ENCODE results near the gene XKR7.

DNA sequence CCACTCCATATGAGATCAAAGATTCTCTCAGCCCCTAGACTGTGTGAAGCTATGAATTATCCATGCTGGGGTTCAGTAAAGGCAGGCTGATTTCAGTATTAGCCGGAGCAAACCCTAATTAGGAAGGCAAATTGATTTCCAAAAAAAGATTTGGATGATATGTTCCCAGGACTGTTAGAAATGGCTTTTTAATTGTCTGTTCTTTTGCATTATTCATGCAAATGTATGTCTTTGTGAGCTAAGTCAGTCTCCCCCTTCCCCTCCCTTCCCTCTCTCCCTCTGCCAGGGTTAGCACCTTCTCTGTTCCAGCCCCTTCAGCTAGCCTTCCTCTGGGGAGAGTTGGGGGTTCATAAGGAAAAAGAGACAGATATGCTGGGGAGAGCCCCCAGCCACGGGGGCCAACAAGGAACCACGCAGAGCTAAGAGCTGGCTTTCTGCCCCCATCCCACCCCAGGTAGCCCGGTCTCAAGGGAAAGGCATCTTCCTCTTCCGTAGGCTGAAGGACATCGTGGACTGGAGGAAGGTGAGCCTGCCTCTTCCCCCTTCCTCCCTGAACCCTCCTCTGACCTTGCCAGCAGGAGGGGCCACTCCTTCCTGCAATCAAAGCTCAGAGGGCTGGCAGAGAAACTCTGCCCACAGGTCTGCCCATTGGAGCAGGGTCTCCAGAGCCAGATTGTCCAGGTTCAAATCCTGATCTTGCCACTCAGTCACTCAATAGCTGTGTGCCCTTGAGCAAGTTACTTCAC, 48.4 kb upstream of the XKR7 start:
- TF ChIP-seq, protein P1, sequence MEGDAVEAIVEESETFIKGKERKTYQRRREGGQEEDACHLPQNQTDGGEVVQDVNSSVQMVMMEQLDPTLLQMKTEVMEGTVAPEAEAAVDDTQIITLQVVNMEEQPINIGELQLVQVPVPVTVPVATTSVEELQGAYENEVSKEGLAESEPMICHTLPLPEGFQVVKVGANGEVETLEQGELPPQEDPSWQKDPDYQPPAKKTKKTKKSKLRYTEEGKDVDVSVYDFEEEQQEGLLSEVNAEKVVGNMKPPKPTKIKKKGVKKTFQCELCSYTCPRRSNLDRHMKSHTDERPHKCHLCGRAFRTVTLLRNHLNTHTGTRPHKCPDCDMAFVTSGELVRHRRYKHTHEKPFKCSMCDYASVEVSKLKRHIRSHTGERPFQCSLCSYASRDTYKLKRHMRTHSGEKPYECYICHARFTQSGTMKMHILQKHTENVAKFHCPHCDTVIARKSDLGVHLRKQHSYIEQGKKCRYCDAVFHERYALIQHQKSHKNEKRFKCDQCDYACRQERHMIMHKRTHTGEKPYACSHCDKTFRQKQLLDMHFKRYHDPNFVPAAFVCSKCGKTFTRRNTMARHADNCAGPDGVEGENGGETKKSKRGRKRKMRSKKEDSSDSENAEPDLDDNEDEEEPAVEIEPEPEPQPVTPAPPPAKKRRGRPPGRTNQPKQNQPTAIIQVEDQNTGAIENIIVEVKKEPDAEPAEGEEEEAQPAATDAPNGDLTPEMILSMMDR (IDR thresholded peaks at IDR 0.05) = no peak
- no peak for TF ChIP-seq POLR2A (IDR thresholded peaks at IDR 0.05)

Measured in right lobe of liver (tissue), 4 donors.